Stimulated activated CD8-positive, alpha-beta memory T cell treated with anti-CD3 and anti-CD28 coated beads, Interleukin-15, amount 100 ng/mL, for 24 hours (primary cell): ENCODE results near the gene PRODH2.

Experiments
- DNase-seq: peaks from one replicate; pipeline ENCODE4 v3.0.0-alpha.2; 2020; ENCODE audit warnings: low read depth

PRODH2 gene

GRCh38 chr19:35756377-35757230 lies 56.0 kb downstream of the PRODH2 start, which contains the start of gene HSPB6:
Gene HSPB6, minus strand, starts transcription at chr19:35757029. Its CDS starts 21 bp downstream, at chr19:35757008.
- no peak for DNase-seq

- DNase-seq, result no peak
Measured at GRCh38 chr19:35755550-35756376, 56.9 kb downstream of the PRODH2 start.

- DNase-seq, result no peak
Measured at GRCh38 chr19:35755131-35755549, 57.5 kb downstream of the PRODH2 start.

GRCh38 chr19:35754370-35755130 lies 58.1 kb downstream of the PRODH2 start:
- DNase-seq, result no peak

- DNase-seq, result no peak
Measured at GRCh38 chr19:35753634-35754369, 58.8 kb downstream of the PRODH2 start.

GRCh38 chr19:35752746-35753350 lies 59.8 kb downstream of the PRODH2 start:
- DNase-seq, result no peak

- no peak for DNase-seq
Measured at GRCh38 chr19:35751839-35752745, 60.6 kb downstream of the PRODH2 start.

GRCh38 chr19:35750167-35750566 lies 62.5 kb downstream of the PRODH2 start:
- DNase-seq, result no peak
